ENCODE measurements around the gene HRH1.

GRCh38 chr3:11117591-11117990 lies 36.7 kb upstream of the HRH1 start:
- TF ChIP-seq CTCF (IDR thresholded peaks at IDR 0.05; ENCODE audit: insufficient read depth, low read depth, low read length) (no peak), EZH2 (IDR thresholded peaks at IDR 0.05; ENCODE audit: insufficient read depth, low read length) (no peak)

Measured in astrocyte (in vitro differentiated cells and primary cell).